Measurements from ENCODE around the gene KIF12.

- TF ChIP-seq CTCF (optimal IDR thresholded peaks at IDR 0.05 in 1 of 3, IDR thresholded peaks at IDR 0.05 in 1 of 3, conservative IDR thresholded peaks at IDR 0.05 in 1 of 3; ENCODE audit: extremely low read depth in 1 of 3, insufficient read depth in 2 of 3, low read length in 3 of 3), result no peak
- TF ChIP-seq EZH2 (IDR thresholded peaks at IDR 0.05; ENCODE audit: low read length), result no peak
Measured at GRCh38 chr9:114085387-114085789, 13.7 kb downstream of the KIF12 start.

Measured in keratinocyte (primary cell).